SK-N-MC (cell line): ENCODE data around the gene DGKB.

Experiments
- EZH2 ChIP-seq: fragments of 200-600 bp; sonication (generic); IDR thresholded peaks from one replicate; pipeline ENCODE4 v1.6.1; 2017; ENCODE audit warnings: antibody characterized with exemption
- FOXP2 ChIP-seq: optimal IDR thresholded peaks from 2 replicates; pipeline ENCODE3; 2011; ENCODE audit warnings: mild to moderate bottlenecking, moderate library complexity; ENCODE audit not compliant: insufficient read depth; ENCODE audit errors: extremely low read length, control extremely low read depth
- POLR2AphosphoS5 ChIP-seq: IDR thresholded peaks from 2 replicates; pipeline ENCODE4 v1.6.1; 2012; ENCODE audit warnings: mild to moderate bottlenecking, low read depth, low read length, borderline replicate concordance

DNA sequence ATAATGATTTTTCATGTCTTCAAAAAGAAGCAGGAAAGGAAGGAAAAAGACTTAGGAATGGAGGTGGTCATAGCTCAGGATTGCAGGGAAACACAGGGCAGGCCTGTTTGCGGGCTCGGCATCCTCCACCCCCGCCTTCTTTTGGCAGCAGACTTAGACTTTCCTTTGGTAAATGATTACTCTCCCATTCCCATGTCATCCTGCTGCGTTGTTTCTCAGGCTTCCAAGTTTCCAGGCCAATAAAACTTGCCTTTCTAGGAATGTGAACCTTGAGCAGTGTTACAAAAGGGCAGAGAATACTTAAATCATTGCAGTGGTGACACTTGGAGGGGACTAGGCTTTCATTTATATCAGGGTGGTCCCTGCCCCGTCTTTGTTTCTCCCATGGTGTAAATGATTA lies 34.0 kb upstream of the DGKB start:
- TF ChIP-seq POLR2AphosphoS5, result no peak
- TF ChIP-seq EZH2, result no peak
- no peak for TF ChIP-seq FOXP2
